Panc1 (cell line): ENCODE measurements around the gene TOR2A. TPM values are rescaled to one million over a fixed set of nuclear protein-coding genes. Genes with fewer than 3 reads are reported as not detected.

Source experiments
- ATAC-seq: fragments of 200-7000 bp; cut with Tn5 transposase; 2 replicates; pipeline ENCODE4 v1.9.1; 2020; ENCODE audit warnings: mild to moderate bottlenecking, moderate library complexity
- BruUV-seq: library from RNA; stranded (reverse); fragments of 400-500 nt; replicated peaks from 2 replicates; lab custom pipeline; 2021; lab: Mats Ljungman, UMichigan
- CTCF ChIA-PET: fragments of 300-600 bp; sonication (Branson Sonifier 250); formaldehyde crosslinking; loops from one replicate; lab custom pipeline; 2022; ENCODE audit warnings: antibody characterized with exemption; lab: Charles Lee
- POLR2A ChIA-PET: fragments of 300-600 bp; sonication (Branson Sonifier 250); formaldehyde crosslinking; loops from one replicate; lab custom pipeline; 2022; ENCODE audit warnings: antibody characterized with exemption; lab: Charles Lee
- DNase-seq: peaks from one replicate; pipeline ENCODE4 v3.0.0-alpha.2; 2010; ENCODE audit warnings: low read depth, low spot score
- H3K27ac ChIP-seq: 2 replicates; pipeline ENCODE4 v1.5.1; 2011; ENCODE audit warnings: mild to moderate bottlenecking, low read length, inconsistent platforms
- H3K27me3 ChIP-seq: fragments of 200-500 bp; sonication (Bioruptor generic); 2 replicates; pipeline ENCODE4 v1.6.0; 2014; ENCODE audit warnings: low read length, inconsistent platforms; ENCODE audit not compliant: control insufficient read depth, insufficient read depth
- H3K36me3 ChIP-seq: fragments of 200-500 bp; sonication (Bioruptor generic); 2 replicates; pipeline ENCODE4 v1.5.1; 2014; ENCODE audit warnings: inconsistent platforms, mild to moderate bottlenecking, low read length, moderate library complexity; ENCODE audit not compliant: control insufficient read depth, insufficient read depth
- H3K4me1 ChIP-seq: 2 replicates; pipeline ENCODE4 v1.5.1; 2011; ENCODE audit warnings: inconsistent platforms, mild to moderate bottlenecking, low read length, moderate library complexity; ENCODE audit not compliant: control insufficient read depth, insufficient read depth
- H3K4me3 ChIP-seq, 2 experiments: 2 replicates each; pipeline ENCODE4 v1.5.1; 2011 to 2012; ENCODE audit warnings: low read depth in 2 of 2, low read length in 2 of 2, mild to moderate bottlenecking in 2 of 2, inconsistent platforms in 1 of 2, moderate library complexity in 1 of 2
- H3K9me3 ChIP-seq: fragments of 200-500 bp; sonication (Bioruptor generic); 2 replicates; pipeline ENCODE4 v1.5.1; 2014; ENCODE audit warnings: low read depth, mild to moderate bottlenecking, inconsistent platforms, low read length, moderate library complexity; ENCODE audit not compliant: control insufficient read depth, insufficient read depth
- POLR2AphosphoS5 ChIP-seq: IDR thresholded peaks from 2 replicates; pipeline ENCODE4 v1.6.1; 2012; ENCODE audit warnings: mild to moderate bottlenecking, low read depth, low read length, moderate library complexity
- SIN3A ChIP-seq: IDR thresholded peaks from 2 replicates; pipeline ENCODE4 v1.6.1; 2012; ENCODE audit warnings: low read depth, mild to moderate bottlenecking, low read length, moderate library complexity, borderline replicate concordance; ENCODE audit not compliant: insufficient read depth
- TCF7L2 ChIP-seq: IDR thresholded peaks from 2 replicates; pipeline ENCODE4 v1.6.1; 2011; ENCODE audit warnings: mild to moderate bottlenecking, low read depth, low read length, inconsistent platforms
- in situ Hi-C: cut with HindIII; loops from 2 replicates; pipeline ENCODE4 v1.10.0; 2016; ENCODE audit warnings: low sequenced_read_pairs, low pct_unique_long_range_greater_than_20kb
- intact Hi-C: fragments of 100-400 bp; cut with micrococcal nuclease; formaldehyde crosslinking; loops from one replicate; pipeline ENCODE4 v1.10.0; 2022; ENCODE audit not compliant: unreplicated experiment
- total RNA-seq: library from RNA; stranded (reverse); gene quantifications from one replicate; pipeline ENCODE4 v1.2.1, GENCODE V29; 2021; ENCODE audit not compliant: unreplicated experiment
- TF ChIP-seq, protein P1 (sequence below), 2 experiments: IDR thresholded peaks; 2 replicates each; pipeline ENCODE4 v1.6.1; 2011 to 2012; ENCODE audit warnings: low read depth in 2 of 2, control low read depth in 1 of 2, low read length in 1 of 2, mild to moderate bottlenecking in 1 of 2, moderate library complexity in 1 of 2; ENCODE audit not compliant: insufficient read depth in 1 of 2
- TF ChIP-seq, protein P2 (sequence below): fragments of 450-650 bp; IDR thresholded peaks from 2 replicates; pipeline ENCODE4 v1.5.1; 2017; ENCODE audit warnings: mild to moderate bottlenecking

The TOR2A gene
- total RNA-seq, 1 experiment from 2014 or later, result 8.2 TPM

DNA sequence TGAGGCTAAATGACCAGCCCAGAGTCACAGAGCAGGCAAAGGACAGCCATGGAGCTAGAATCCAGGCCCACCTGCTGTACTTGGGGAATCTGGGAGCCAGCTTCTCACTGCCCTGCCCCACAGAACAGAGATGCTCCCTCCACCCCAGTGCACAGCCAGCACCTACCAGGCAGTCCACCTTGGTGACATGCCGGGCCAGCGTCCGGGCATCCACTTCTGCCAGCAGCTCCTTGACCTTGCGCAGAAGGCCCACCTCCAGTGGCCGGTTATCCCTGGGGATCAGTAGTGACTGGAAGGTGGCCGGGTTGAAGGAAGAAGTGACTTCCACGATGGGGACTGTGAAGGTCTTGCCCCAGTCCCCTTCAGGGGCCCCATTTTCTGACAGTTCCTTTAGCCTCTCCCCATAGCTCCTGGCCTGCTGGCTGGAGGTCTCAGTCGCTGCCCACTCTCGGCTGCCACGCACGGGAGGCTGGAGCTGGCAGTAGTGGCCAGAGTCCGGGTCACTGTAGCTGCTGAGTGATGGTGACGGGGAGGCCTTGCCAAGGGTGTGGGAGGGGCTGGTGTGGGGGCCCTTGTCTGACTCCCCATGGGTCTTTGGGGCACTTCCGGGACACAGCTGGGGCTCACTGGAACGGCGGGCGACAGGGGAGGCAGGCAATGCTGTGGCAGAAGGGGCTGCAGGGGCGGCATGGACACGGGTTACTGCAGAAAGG is 9.5 kb upstream of the TOR2A start:
- POLR2A ChIA-PET, result no interaction called here
- in situ Hi-C loops, result no loop called here
- H3K36me3 ChIP-seq, result no peaks in the 10 kb centered on the region
- TF ChIP-seq POLR2AphosphoS5 (no peak), SIN3A (no peak), TCF7L2 (no peak)
- TF ChIP-seq, protein P1, sequence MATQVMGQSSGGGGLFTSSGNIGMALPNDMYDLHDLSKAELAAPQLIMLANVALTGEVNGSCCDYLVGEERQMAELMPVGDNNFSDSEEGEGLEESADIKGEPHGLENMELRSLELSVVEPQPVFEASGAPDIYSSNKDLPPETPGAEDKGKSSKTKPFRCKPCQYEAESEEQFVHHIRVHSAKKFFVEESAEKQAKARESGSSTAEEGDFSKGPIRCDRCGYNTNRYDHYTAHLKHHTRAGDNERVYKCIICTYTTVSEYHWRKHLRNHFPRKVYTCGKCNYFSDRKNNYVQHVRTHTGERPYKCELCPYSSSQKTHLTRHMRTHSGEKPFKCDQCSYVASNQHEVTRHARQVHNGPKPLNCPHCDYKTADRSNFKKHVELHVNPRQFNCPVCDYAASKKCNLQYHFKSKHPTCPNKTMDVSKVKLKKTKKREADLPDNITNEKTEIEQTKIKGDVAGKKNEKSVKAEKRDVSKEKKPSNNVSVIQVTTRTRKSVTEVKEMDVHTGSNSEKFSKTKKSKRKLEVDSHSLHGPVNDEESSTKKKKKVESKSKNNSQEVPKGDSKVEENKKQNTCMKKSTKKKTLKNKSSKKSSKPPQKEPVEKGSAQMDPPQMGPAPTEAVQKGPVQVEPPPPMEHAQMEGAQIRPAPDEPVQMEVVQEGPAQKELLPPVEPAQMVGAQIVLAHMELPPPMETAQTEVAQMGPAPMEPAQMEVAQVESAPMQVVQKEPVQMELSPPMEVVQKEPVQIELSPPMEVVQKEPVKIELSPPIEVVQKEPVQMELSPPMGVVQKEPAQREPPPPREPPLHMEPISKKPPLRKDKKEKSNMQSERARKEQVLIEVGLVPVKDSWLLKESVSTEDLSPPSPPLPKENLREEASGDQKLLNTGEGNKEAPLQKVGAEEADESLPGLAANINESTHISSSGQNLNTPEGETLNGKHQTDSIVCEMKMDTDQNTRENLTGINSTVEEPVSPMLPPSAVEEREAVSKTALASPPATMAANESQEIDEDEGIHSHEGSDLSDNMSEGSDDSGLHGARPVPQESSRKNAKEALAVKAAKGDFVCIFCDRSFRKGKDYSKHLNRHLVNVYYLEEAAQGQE (IDR thresholded peaks at IDR 0.05; ENCODE audit: insufficient read depth in 1 of 2, low read depth in 2 of 2, low read length in 1 of 2), result no peak
- TF ChIP-seq, protein P2, sequence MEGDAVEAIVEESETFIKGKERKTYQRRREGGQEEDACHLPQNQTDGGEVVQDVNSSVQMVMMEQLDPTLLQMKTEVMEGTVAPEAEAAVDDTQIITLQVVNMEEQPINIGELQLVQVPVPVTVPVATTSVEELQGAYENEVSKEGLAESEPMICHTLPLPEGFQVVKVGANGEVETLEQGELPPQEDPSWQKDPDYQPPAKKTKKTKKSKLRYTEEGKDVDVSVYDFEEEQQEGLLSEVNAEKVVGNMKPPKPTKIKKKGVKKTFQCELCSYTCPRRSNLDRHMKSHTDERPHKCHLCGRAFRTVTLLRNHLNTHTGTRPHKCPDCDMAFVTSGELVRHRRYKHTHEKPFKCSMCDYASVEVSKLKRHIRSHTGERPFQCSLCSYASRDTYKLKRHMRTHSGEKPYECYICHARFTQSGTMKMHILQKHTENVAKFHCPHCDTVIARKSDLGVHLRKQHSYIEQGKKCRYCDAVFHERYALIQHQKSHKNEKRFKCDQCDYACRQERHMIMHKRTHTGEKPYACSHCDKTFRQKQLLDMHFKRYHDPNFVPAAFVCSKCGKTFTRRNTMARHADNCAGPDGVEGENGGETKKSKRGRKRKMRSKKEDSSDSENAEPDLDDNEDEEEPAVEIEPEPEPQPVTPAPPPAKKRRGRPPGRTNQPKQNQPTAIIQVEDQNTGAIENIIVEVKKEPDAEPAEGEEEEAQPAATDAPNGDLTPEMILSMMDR, result no peak
- H3K27ac ChIP-seq, result no peak overlapping the region
- CTCF ChIA-PET, result interaction anchor here (0.6 to 0.7 kb wide), 2 partner anchors 126 to 166 kb away, joined by 3 read pairs; no protein-coding TSS in a partner anchor
- no peaks in the 10 kb centered on the region for H3K4me1 ChIP-seq
- intact Hi-C loops, result loop anchor here (5.0 kb wide), 1 partner anchor 178 kb away; no protein-coding TSS in a partner anchor
- ATAC-seq, result no peak
- no TSS peak for BruUV-seq
- no peaks in the 10 kb centered on the region for H3K9me3 ChIP-seq
- H3K4me3 ChIP-seq, result no peak overlapping the region
- no peaks in the 10 kb centered on the region for H3K27me3 ChIP-seq
- DNase-seq, result no peak

DNA sequence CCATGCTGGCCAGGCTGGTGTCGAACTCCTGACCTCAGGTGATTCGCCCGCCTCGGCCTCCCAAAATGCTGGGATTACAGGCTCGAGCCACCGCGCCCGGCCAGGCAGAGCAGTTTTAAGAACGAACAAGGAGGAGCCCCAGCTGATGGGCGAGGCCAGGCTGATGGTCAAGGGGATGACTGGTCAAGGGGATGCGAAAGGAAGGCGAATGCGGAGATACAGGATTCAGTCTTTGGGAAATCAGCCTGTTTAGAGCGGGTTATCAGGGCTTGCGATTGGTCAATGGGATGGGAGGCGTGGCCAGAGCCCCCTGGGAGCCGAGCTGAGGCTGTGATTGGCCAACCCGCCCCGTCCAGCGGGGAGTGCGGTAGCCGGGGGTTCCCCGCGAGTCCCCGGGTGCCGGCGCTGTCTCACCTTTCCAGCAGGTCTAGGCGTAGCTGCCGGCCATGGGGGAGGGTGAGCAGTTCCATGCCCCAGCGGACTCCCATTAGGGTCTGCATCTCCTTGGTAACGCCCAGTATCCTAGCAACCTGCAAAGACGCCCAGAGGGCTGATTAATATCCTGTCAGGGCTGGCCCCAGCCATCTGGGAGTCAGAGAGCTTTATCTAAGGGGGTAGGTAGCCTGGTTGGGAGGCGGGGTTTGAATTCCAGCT is 7.5 kb upstream of the TOR2A start:
- TF ChIP-seq POLR2AphosphoS5, result no peak
- TF ChIP-seq, protein P1 (IDR thresholded peaks at IDR 0.05; ENCODE audit: insufficient read depth in 1 of 2, low read depth in 2 of 2, low read length in 1 of 2), result no peak
- TF ChIP-seq, protein P2, result no peak
- TF ChIP-seq TCF7L2, result no peak
- no peak for TF ChIP-seq SIN3A
- H3K4me3 ChIP-seq, result peak overlapping the region; percentile 39 to 52
- H3K27me3 ChIP-seq, result no peaks in the 10 kb centered on the region
- H3K27ac ChIP-seq, result no peak overlapping the region
- intact Hi-C loops, result loop anchor here (5.0 kb wide), 1 partner anchor 180 kb away; no protein-coding TSS in a partner anchor
- CTCF ChIA-PET, result no interaction called here
- no TSS peak for BruUV-seq
- DNase-seq (no peak), ATAC-seq (peak; percentile 84)
- in situ Hi-C loops, result no loop called here
- no peaks in the 10 kb centered on the region for H3K9me3 ChIP-seq
- no peaks in the 10 kb centered on the region for H3K36me3 ChIP-seq
- POLR2A ChIA-PET, result interaction anchor here (0.7 kb wide), 1 partner anchor 277 kb away, joined by 9 read pairs; no protein-coding TSS in a partner anchor
- no peaks in the 10 kb centered on the region for H3K4me1 ChIP-seq
